ENCODE data around the gene DGKI. TPM values are rescaled to one million over a fixed set of nuclear protein-coding genes. Genes with fewer than 3 reads are reported as not detected.

DGKI gene
- total and polyA plus RNA-seq, 8 donors, result under 0.01 to 5.1 (median 0.20) TPM; not detected in 3

GRCh38 chr7:137789215-137789882 is 57.4 kb downstream of the DGKI start:
- H3K9me3 ChIP-seq, result peaks cover 0 to 7% (median 2%) of the 10 kb centered on the region in 4 donors
- H3K36me3 ChIP-seq, result no peaks in the 10 kb centered on the region
- H3K4me3 ChIP-seq, result no peak overlapping the region
- intact Hi-C loops (cut with DNase I; ENCODE audit: low total_unique reads), result no loop called here
- TF ChIP-seq POLR2AphosphoS5 (IDR thresholded peaks at IDR 0.05), result no peak
- no peak for TF ChIP-seq EP300 (IDR thresholded peaks at IDR 0.05)
- TF ChIP-seq POLR2A (IDR thresholded peaks at IDR 0.05), result no peak
- TF ChIP-seq, protein P1, sequence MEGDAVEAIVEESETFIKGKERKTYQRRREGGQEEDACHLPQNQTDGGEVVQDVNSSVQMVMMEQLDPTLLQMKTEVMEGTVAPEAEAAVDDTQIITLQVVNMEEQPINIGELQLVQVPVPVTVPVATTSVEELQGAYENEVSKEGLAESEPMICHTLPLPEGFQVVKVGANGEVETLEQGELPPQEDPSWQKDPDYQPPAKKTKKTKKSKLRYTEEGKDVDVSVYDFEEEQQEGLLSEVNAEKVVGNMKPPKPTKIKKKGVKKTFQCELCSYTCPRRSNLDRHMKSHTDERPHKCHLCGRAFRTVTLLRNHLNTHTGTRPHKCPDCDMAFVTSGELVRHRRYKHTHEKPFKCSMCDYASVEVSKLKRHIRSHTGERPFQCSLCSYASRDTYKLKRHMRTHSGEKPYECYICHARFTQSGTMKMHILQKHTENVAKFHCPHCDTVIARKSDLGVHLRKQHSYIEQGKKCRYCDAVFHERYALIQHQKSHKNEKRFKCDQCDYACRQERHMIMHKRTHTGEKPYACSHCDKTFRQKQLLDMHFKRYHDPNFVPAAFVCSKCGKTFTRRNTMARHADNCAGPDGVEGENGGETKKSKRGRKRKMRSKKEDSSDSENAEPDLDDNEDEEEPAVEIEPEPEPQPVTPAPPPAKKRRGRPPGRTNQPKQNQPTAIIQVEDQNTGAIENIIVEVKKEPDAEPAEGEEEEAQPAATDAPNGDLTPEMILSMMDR (IDR thresholded peaks at IDR 0.05), result no peak
- H3K4me1 ChIP-seq, result no peaks in the 10 kb centered on the region
- peak in 1 of 2 donors; percentile 20 for DNase-seq
- WGBS, 5 donors, result 69 to 75% (median 73%) methylated on average over 4 of the region's 4 CpGs
- no peaks in the 10 kb centered on the region for H3K27me3 ChIP-seq
- H3K27ac ChIP-seq, result no peak overlapping the region

DNA sequence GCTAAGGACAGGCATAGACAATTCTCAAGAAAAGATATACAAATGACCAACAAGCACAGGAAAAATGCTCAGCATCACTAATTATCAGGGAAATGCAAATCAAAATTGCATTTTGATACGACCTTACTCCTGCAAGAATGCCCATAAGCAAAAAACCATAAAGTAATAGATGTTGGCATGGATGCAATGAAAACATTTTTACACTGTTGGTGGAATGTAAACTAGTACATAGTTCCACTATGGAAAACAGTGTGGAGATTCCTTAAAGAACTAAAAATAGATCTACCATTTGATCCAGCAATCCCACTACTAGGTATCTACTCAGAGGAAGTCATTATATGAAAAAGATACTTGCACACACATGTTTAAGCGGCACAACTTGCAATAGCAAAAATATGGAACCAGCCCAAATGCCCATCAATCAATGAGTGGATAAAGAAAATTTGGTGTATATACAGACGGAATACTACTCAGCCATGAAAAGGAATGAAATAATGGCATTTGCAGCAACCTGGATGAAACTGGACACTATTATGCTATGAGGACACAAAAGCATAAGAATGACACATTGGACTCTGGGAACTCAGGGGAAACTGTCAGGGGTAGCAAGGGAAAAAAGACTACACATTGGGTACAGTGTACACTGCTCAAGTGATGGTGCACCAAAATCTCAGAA is 59.3 kb downstream of the DGKI start:
- Histone ChIP-seq H3K9me3 (peaks cover 0 to 13% (median 10%) of the 10 kb centered on the region in 4 donors), H3K4me1 (no peaks in the 10 kb centered on the region), H3K27ac (no peak overlapping the region), H3K36me3 (no peaks in the 10 kb centered on the region), H3K27me3 (no peaks in the 10 kb centered on the region), H3K4me3 (no peak overlapping the region)
- no peak for TF ChIP-seq EP300 (IDR thresholded peaks at IDR 0.05)
- TF ChIP-seq, protein P1 (IDR thresholded peaks at IDR 0.05), result no peak
- TF ChIP-seq POLR2A (IDR thresholded peaks at IDR 0.05), result no peak
- no peak for TF ChIP-seq POLR2AphosphoS5 (IDR thresholded peaks at IDR 0.05)
- intact Hi-C loops (cut with DNase I; ENCODE audit: low total_unique reads), result no loop called here
- 58 to 89% (median 61%) methylated on average over 3 of the region's 3 CpGs for WGBS, 5 donors
- no peak for DNase-seq

DNA sequence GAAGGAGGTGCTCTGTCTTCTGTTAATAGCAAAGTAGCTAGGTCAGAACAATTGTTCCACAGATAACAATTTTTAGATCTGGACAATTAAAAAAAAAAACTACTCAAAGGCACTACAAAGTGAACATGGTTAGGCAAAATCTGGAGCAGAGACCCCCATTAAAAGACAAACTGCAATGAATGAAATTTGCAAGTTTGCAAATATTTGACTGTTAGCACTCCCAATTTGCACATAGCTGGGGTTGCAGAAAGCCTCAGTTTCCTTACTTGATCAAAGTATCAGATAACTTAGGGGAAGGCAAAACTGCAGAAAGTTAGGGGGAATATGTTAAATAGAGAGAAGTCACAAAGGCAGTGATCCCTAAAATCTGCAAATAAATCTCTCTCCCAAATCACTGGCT is 68.3 kb downstream of the DGKI start:
- TF ChIP-seq, protein P1 (IDR thresholded peaks at IDR 0.05), result no peak
- TF ChIP-seq POLR2AphosphoS5 (IDR thresholded peaks at IDR 0.05) (no peak), POLR2A (IDR thresholded peaks at IDR 0.05) (no peak), EP300 (IDR thresholded peaks at IDR 0.05) (no peak)
- DNase-seq, result no peak
- intact Hi-C loops (cut with DNase I; ENCODE audit: low total_unique reads), result no loop called here
- Histone ChIP-seq H3K9me3 (peaks cover 0 to 3% (median under 1%) of the 10 kb centered on the region in 4 donors), H3K27me3 (no peaks in the 10 kb centered on the region), H3K36me3 (no peaks in the 10 kb centered on the region), H3K4me3 (no peak overlapping the region), H3K27ac (no peak overlapping the region), H3K4me1 (no peaks in the 10 kb centered on the region)

- H3K4me1 ChIP-seq, result no peaks in the 10 kb centered on the region
- no peak for TF ChIP-seq EP300 (IDR thresholded peaks at IDR 0.05)
- no peak for TF ChIP-seq POLR2A (IDR thresholded peaks at IDR 0.05)
- TF ChIP-seq, protein P1 (IDR thresholded peaks at IDR 0.05), result no peak
- TF ChIP-seq POLR2AphosphoS5 (IDR thresholded peaks at IDR 0.05), result no peak
- no peaks in the 10 kb centered on the region for H3K9me3 ChIP-seq
- no peak overlapping the region for H3K4me3 ChIP-seq
- 56 to 72% (median 66%) methylated on average over 4 of the region's 4 CpGs for WGBS, 5 donors
- no peaks in the 10 kb centered on the region for H3K36me3 ChIP-seq
- no peak overlapping the region for H3K27ac ChIP-seq
- DNase-seq, result no peak
- H3K27me3 ChIP-seq, result no peaks in the 10 kb centered on the region
- intact Hi-C loops (cut with DNase I; ENCODE audit: low total_unique reads), result no loop called here
These were observed 72.0 kb downstream of the DGKI start for GRCh38 chr7:137774793-137775201.

All from stomach (tissue), 9 donors.